Right atrium auricular region (tissue), 2 donors: ENCODE measurements around the gene NCF4. TPM values are rescaled to one million over a fixed set of nuclear protein-coding genes. Genes with fewer than 3 reads are reported as not detected.

Experiments used
- DNase-seq: peaks from one replicate; pipeline ENCODE4 v3.0.0-alpha.2; 2019; ENCODE audit warnings: low spot score
- H3K27ac ChIP-seq, 2 donors: fragments of 200-600 bp; sonication (generic); 1 replicate in 1 of 2; 2 replicates in 1 of 2; pipeline ENCODE4 v1.5.1; 2016 to 2019
- H3K27me3 ChIP-seq, 2 donors: fragments of 200-600 bp; sonication (generic); one replicate each; pipeline versions ENCODE4 v1.5.1 to v1.6.0; 2017 to 2019
- H3K36me3 ChIP-seq: fragments of 200-600 bp; sonication (generic); one replicate; pipeline ENCODE4 v1.5.1; 2016
- H3K4me1 ChIP-seq, 2 donors: fragments of 200-600 bp; sonication (generic); one replicate each; pipeline versions ENCODE4 v1.5.1 to v1.6.0; 2017 to 2019
- H3K4me3 ChIP-seq, 2 donors: fragments of 200-600 bp; sonication (generic); 1 replicate in 1 of 2; 2 replicates in 1 of 2; pipeline ENCODE4 v1.5.1; 2017 to 2019; ENCODE audit warnings: mild to moderate bottlenecking in 1 of 2, moderate library complexity in 1 of 2
- H3K9me3 ChIP-seq, 2 donors: fragments of 200-600 bp; sonication (generic); one replicate each; pipeline ENCODE4 v1.5.1; 2019
- total RNA-seq, 2 donors: library from RNA; depleted of rRNA; stranded (reverse); fragments of >200 nt; gene quantifications; one replicate each; pipeline ENCODE4 v1.1.0, GENCODE V29; 2016
- TF ChIP-seq, protein P1 (sequence below), 2 donors: fragments of 200-600 bp; sonication (generic); IDR thresholded peaks; one replicate each; pipeline ENCODE4 v1.5.1; 2019; ENCODE audit warnings: antibody characterized with exemption in 2 of 2

The NCF4 gene
- total RNA-seq, 2 donors from 2014 or later, result 3.9 to 7.0 TPM

DNA sequence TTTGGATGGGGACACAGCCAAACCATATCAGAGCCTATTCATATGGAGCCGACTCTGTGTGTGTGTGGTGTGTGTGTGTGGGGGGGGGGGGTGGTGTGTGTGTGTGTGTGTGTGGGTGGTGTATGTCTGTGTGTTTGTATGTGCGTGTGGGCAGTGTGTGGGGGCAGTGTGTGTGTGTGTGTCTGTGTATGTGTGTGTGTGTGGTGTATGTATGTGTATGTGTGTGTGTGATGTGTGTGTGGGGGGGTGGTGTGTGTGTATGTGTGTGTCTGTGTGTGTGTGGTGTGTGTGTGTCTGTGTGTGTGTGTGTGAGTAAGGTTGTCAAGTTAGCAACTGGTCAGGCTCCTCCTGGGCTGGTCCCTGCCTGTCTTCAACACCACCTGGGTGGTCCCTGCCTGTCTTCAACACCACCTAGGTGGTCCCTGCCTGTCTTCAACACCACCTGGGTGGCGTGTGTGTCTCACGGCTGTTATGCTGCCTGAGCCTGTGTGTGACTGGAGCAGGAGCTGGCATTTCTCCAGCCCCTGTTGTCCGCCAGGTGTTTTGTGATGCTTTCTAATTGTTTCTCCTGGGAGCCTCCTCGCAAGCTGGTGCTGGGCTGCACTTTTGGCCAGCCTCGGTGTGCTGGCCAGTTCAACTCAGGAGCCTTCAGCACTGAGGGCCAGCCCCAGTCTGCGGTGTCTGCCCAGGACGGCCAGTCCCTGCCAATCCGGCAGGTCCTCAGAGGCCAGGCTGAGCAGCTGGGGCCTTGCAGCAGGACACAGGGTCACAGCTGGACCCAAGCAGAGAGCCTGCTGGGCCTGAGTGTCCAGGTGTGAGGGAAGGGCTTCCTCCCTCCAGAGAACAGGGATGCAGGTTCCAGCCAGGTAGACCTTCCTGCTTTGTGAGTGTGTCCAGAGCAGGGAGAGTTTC lies 22.4 kb upstream of the NCF4 start:
- Histone ChIP-seq H3K27me3 (no peaks in the 10 kb centered on the region), H3K27ac (no peak overlapping the region), H3K4me3 (no peak overlapping the region), H3K9me3 (peaks cover 0 to 3% of the 10 kb centered on the region in 2 donors), H3K4me1 (no peaks in the 10 kb centered on the region), H3K36me3 (no peaks in the 10 kb centered on the region)
- TF ChIP-seq, protein P1, sequence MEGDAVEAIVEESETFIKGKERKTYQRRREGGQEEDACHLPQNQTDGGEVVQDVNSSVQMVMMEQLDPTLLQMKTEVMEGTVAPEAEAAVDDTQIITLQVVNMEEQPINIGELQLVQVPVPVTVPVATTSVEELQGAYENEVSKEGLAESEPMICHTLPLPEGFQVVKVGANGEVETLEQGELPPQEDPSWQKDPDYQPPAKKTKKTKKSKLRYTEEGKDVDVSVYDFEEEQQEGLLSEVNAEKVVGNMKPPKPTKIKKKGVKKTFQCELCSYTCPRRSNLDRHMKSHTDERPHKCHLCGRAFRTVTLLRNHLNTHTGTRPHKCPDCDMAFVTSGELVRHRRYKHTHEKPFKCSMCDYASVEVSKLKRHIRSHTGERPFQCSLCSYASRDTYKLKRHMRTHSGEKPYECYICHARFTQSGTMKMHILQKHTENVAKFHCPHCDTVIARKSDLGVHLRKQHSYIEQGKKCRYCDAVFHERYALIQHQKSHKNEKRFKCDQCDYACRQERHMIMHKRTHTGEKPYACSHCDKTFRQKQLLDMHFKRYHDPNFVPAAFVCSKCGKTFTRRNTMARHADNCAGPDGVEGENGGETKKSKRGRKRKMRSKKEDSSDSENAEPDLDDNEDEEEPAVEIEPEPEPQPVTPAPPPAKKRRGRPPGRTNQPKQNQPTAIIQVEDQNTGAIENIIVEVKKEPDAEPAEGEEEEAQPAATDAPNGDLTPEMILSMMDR (IDR thresholded peaks at IDR 0.05), result no peak
- no peak for DNase-seq

DNA sequence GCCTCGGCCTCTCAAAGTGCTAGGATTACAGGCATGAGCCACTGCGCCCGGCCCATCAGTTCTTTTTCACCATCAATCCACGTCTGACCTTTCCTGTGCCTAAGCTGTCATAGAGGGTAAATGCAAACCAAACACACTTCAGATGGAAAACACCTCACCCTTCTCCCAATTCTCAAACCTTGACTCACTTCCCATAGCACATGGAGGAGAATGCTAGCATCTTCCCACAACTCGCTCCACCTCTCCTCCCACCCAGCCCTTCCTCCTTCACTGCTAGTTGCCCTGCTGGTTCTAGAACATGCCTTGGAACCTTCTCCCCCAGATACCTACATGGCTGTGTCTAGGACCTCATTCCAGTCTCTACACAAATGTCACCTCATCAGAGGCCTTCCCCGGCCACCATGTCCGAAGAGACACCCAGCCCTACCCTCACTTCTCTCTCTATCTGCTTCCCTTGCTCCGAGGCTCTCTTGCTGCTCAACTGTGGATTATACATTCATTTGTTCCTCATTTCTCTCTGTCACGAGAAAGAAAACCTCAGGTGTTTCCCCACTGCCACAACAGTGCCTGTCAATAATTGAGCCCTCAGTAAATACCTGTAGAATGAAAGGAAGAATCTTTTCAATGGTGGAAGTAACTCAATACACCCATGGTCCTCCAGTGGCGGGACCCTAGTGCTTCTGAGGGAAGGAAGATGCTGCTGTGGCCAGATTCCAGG lies 21.3 kb upstream of the NCF4 start:
- no peaks in the 10 kb centered on the region for H3K27me3 ChIP-seq
- no peaks in the 10 kb centered on the region for H3K4me1 ChIP-seq
- no peaks in the 10 kb centered on the region for H3K36me3 ChIP-seq
- no peak overlapping the region for H3K4me3 ChIP-seq
- TF ChIP-seq, protein P1 (IDR thresholded peaks at IDR 0.05), result no peak
- no peak for DNase-seq
- peaks cover 0 to 3% of the 10 kb centered on the region in 2 donors for H3K9me3 ChIP-seq
- no peak overlapping the region for H3K27ac ChIP-seq

DNA sequence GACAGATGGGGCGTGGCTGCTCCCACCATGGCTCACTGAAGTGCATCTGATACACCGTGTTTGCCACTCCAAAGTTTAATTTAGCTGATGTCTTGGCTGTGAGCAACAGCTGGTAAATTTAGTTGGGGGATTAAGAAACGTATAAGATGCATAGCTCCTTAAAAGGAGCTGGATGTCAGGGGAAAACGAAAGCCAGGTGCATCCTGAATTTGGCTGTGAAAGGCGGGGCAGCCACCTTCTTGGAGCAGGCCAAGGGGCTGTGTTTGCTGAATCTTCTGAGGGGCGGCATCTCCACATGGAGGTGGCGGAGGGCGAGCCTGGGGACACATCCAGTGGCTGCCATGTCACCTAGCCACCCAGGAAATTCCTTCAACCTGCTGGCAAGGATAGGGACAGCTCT lies 20.7 kb upstream of the NCF4 start:
- TF ChIP-seq, protein P1 (IDR thresholded peaks at IDR 0.05), result no peak
- Histone ChIP-seq H3K27ac (no peak overlapping the region), H3K4me3 (no peak overlapping the region), H3K4me1 (no peaks in the 10 kb centered on the region), H3K27me3 (no peaks in the 10 kb centered on the region), H3K9me3 (peaks cover 0 to 3% of the 10 kb centered on the region in 2 donors), H3K36me3 (no peaks in the 10 kb centered on the region)
- no peak for DNase-seq

DNA sequence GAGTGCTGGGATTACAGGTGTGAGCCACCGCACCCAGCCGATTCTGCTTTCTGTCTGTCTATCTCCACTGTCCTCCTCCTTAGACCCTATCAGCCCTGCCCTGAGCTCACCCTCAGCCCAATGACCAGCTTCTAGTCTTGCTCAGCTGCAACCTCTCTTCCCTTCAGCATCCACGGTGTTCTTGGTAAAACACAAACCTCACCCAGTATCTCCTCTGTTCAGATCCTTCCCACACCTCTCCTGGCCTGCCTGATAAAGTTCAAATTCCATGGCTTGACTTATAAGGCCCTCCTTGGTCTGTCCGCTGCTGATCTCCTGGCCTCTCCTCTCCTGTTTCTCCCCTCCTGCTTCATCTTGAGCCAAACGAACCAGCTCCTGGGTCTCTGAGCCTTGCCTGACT lies 14.5 kb upstream of the NCF4 start:
- no peaks in the 10 kb centered on the region for H3K9me3 ChIP-seq
- no peak for DNase-seq
- H3K27me3 ChIP-seq, result no peaks in the 10 kb centered on the region
- H3K36me3 ChIP-seq, result no peaks in the 10 kb centered on the region
- H3K4me1 ChIP-seq, result no peaks in the 10 kb centered on the region
- no peak overlapping the region for H3K4me3 ChIP-seq
- H3K27ac ChIP-seq, result no peak overlapping the region
- TF ChIP-seq, protein P1 (IDR thresholded peaks at IDR 0.05), result no peak

DNA sequence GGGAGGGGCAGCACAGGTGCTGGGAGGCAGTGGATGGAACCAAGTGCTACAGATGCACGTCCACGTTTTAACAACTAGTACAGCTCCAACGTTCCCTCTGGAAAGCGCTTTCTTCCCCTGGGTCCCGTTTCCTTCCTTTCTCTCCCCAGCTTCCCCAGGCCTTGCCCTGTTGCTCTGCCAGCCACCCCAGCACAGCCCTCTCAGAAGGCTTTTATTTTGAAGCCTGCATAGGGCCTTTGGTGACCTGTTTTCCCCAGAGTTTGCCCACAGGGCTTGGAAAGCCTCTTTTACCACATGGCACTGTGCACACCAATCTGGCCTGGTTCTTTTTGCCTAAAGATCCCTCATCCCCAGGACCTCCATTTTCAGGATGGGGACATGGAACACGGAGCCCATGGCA lies 13.9 kb upstream of the NCF4 start:
- Histone ChIP-seq H3K9me3 (no peaks in the 10 kb centered on the region), H3K27ac (no peak overlapping the region), H3K4me1 (no peaks in the 10 kb centered on the region), H3K4me3 (no peak overlapping the region), H3K36me3 (no peaks in the 10 kb centered on the region), H3K27me3 (no peaks in the 10 kb centered on the region)
- TF ChIP-seq, protein P1 (IDR thresholded peaks at IDR 0.05), result no peak
- no peak for DNase-seq
